Upper lobe of right lung (tissue), 1 donor: ENCODE results near the gene VGLL4. TPM values are rescaled to one million over a fixed set of nuclear protein-coding genes. Genes with fewer than 3 reads are reported as not detected.

Source experiments
- ATAC-seq: fragments of 200-7000 bp; cut with Tn5 transposase; one replicate; pipeline ENCODE4 v1.9.1; 2020; ENCODE audit warnings: mild to moderate bottlenecking, moderate library complexity
- DNase-seq: peaks from one replicate; pipeline ENCODE4 v3.0.0-alpha.2; 2020
- H3K27ac ChIP-seq: fragments of 200-600 bp; one replicate; pipeline ENCODE4 v1.8.0; 2022
- H3K27me3 ChIP-seq: fragments of 200-600 bp; one replicate; pipeline ENCODE4 v1.8.0; 2022; ENCODE audit warnings: mild to moderate bottlenecking
- H3K36me3 ChIP-seq: fragments of 200-600 bp; one replicate; pipeline ENCODE4 v1.8.0; 2022
- H3K4me1 ChIP-seq: fragments of 200-600 bp; one replicate; pipeline ENCODE4 v1.8.0; 2022
- H3K4me3 ChIP-seq: fragments of 200-600 bp; one replicate; pipeline ENCODE4 v1.8.0; 2022; ENCODE audit warnings: mild to moderate bottlenecking
- H3K9me3 ChIP-seq: fragments of 200-600 bp; one replicate; pipeline ENCODE4 v1.8.0; 2022
- intact Hi-C: fragments of 100-400 bp; cut with DNase I; formaldehyde crosslinking; loops from one replicate; pipeline ENCODE4 v1.11.0; 2022
- total RNA-seq: library from RNA; stranded (reverse); fragmentation: NEBNext Ultra II Directional; extraction: Animal tissue kit (Norgen Biotek cat#: 25700); gene quantifications from one replicate; pipeline ENCODE4 v1.2.1, GENCODE V29; 2021
- TF ChIP-seq, protein P1 (sequence below): fragments of 200-600 bp; IDR thresholded peaks from one replicate; pipeline ENCODE4 v1.8.0; 2022; ENCODE audit warnings: antibody characterized with exemption
- donor health status: DM: no; HTN: yes; CAD: no; lungs with severe emphysema.

VGLL4 gene
- total RNA-seq, 1 donor from 2014 or later: 57.5 TPM

- no peak for DNase-seq
- TF ChIP-seq, protein P1, sequence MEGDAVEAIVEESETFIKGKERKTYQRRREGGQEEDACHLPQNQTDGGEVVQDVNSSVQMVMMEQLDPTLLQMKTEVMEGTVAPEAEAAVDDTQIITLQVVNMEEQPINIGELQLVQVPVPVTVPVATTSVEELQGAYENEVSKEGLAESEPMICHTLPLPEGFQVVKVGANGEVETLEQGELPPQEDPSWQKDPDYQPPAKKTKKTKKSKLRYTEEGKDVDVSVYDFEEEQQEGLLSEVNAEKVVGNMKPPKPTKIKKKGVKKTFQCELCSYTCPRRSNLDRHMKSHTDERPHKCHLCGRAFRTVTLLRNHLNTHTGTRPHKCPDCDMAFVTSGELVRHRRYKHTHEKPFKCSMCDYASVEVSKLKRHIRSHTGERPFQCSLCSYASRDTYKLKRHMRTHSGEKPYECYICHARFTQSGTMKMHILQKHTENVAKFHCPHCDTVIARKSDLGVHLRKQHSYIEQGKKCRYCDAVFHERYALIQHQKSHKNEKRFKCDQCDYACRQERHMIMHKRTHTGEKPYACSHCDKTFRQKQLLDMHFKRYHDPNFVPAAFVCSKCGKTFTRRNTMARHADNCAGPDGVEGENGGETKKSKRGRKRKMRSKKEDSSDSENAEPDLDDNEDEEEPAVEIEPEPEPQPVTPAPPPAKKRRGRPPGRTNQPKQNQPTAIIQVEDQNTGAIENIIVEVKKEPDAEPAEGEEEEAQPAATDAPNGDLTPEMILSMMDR: no peak
- Histone ChIP-seq H3K27ac (no peak overlapping the region), H3K27me3 (no peaks in the 10 kb centered on the region), H3K4me3 (no peak overlapping the region), H3K9me3 (no peaks in the 10 kb centered on the region), H3K4me1 (no peaks in the 10 kb centered on the region), H3K36me3 (no peaks in the 10 kb centered on the region)
- intact Hi-C loops: no loop called here
- no peak for ATAC-seq
Measured at GRCh38 chr3:11680509-11680908, 36.8 kb upstream of the VGLL4 start.

DNA sequence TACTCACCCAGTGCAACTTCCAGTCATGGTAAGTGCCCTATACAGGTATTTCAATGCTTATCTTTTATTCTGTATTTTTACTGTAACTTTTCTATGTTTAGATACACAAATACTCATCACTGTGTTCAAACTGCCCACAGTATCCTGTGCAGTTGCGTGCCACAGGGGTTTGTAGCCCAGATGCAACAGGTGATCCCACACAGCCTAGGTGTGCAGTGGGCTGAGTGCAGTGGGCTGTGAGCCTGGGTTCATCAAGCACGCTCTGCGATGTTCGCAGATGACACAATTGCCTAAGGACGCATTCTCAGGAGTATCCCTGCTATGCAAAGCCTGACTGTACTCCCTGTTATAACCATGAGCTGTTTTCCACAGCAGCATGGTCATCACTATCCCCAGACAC lies 36.2 kb upstream of the VGLL4 start:
- ATAC-seq (no peak), DNase-seq (no peak)
- no peak overlapping the region for H3K27ac ChIP-seq
- H3K27me3 ChIP-seq: no peaks in the 10 kb centered on the region
- TF ChIP-seq, protein P1: no peak
- H3K4me3 ChIP-seq: no peak overlapping the region
- intact Hi-C loops: no loop called here
- no peaks in the 10 kb centered on the region for H3K36me3 ChIP-seq
- H3K4me1 ChIP-seq: no peaks in the 10 kb centered on the region
- no peaks in the 10 kb centered on the region for H3K9me3 ChIP-seq

- no peak for DNase-seq
- Histone ChIP-seq H3K36me3 (no peaks in the 10 kb centered on the region), H3K27ac (no peak overlapping the region), H3K4me3 (no peak overlapping the region), H3K4me1 (peaks cover 20% of the 10 kb centered on the region), H3K27me3 (no peaks in the 10 kb centered on the region), H3K9me3 (no peaks in the 10 kb centered on the region)
- ATAC-seq: no peak
- intact Hi-C loops: no loop called here
- TF ChIP-seq, protein P1: no peak
Measured at GRCh38 chr3:11672363-11672762, 28.6 kb upstream of the VGLL4 start.

GRCh38 chr3:11671648-11672100 lies 28.0 kb upstream of the VGLL4 start:
- intact Hi-C loops: no loop called here
- Histone ChIP-seq H3K9me3 (no peaks in the 10 kb centered on the region), H3K4me3 (no peak overlapping the region), H3K36me3 (no peaks in the 10 kb centered on the region), H3K27ac (no peak overlapping the region), H3K27me3 (no peaks in the 10 kb centered on the region), H3K4me1 (peaks cover 20% of the 10 kb centered on the region)
- ATAC-seq (peak; percentile 28), DNase-seq (no peak)
- TF ChIP-seq, protein P1: no peak

- Histone ChIP-seq H3K27me3 (no peaks in the 10 kb centered on the region), H3K27ac (no peak overlapping the region), H3K4me1 (peaks cover 20% of the 10 kb centered on the region), H3K36me3 (no peaks in the 10 kb centered on the region), H3K4me3 (no peak overlapping the region), H3K9me3 (no peaks in the 10 kb centered on the region)
- TF ChIP-seq, protein P1: no peak
- intact Hi-C loops: no loop called here
- DNase-seq: no peak
- no peak for ATAC-seq
Measured at GRCh38 chr3:11668243-11669235, 24.8 kb upstream of the VGLL4 start.
